Karpas-422 (cell line): ENCODE data around the gene UGGT1. TPM values are rescaled to one million over a fixed set of nuclear protein-coding genes. Genes with fewer than 3 reads are reported as not detected.

Experiments
- DNase-seq: peaks from one replicate; pipeline ENCODE4 v3.0.0-alpha.2; 2015
- H2AFZ ChIP-seq: fragments of 200-600 bp; sonication (generic); 2 replicates; pipeline ENCODE4 v1.6.1; 2014; ENCODE audit warnings: antibody characterized with exemption, low read length, mixed read lengths
- H3K27ac ChIP-seq: fragments of 200-600 bp; sonication (generic); 2 replicates; pipeline ENCODE4 v1.5.1; 2014; ENCODE audit warnings: mild to moderate bottlenecking, low read length, moderate library complexity
- H3K27me3 ChIP-seq: fragments of 200-600 bp; sonication (generic); 2 replicates; pipeline ENCODE4 v1.6.1; 2014; ENCODE audit warnings: low read length, mixed read lengths
- H3K36me3 ChIP-seq: fragments of 200-600 bp; sonication (generic); 2 replicates; pipeline ENCODE4 v1.6.1; 2014; ENCODE audit warnings: low read length, mixed read lengths; ENCODE audit not compliant: insufficient read depth
- H3K4me1 ChIP-seq: fragments of 200-600 bp; sonication (generic); 2 replicates; pipeline ENCODE4 v1.6.1; 2014; ENCODE audit warnings: mild to moderate bottlenecking, low read length, mixed read lengths
- H3K4me2 ChIP-seq: fragments of 200-600 bp; sonication (generic); 2 replicates; pipeline ENCODE4 v1.6.1; 2014; ENCODE audit warnings: low read length, low read depth, mild to moderate bottlenecking; ENCODE audit not compliant: poor library complexity, severe bottlenecking
- H3K4me3 ChIP-seq: fragments of 200-600 bp; sonication (generic); 2 replicates; pipeline ENCODE4 v1.5.1; 2014; ENCODE audit warnings: mild to moderate bottlenecking, antibody characterized with exemption, low read length, mixed read lengths
- H3K79me2 ChIP-seq: fragments of 200-600 bp; sonication (generic); 2 replicates; pipeline ENCODE4 v1.6.1; 2014; ENCODE audit warnings: mild to moderate bottlenecking, low read length, mixed read lengths
- H3K9ac ChIP-seq: fragments of 200-600 bp; sonication (generic); 2 replicates; pipeline ENCODE4 v1.6.0; 2014; ENCODE audit warnings: low read length
- H3K9me2 ChIP-seq: fragments of 200-600 bp; sonication (generic), shearing (Covaris generic); replicated peaks from 2 replicates; pipeline ENCODE4 v1.6.0; 2014; ENCODE audit warnings: mild to moderate bottlenecking, low read length, moderate library complexity; ENCODE audit not compliant: insufficient read depth
- H3K9me3 ChIP-seq: fragments of 300-700, 200-600 bp; sonication (generic); 2 replicates; pipeline ENCODE4 v1.6.1; 2014; ENCODE audit warnings: low read length, mixed read lengths
- H4K20me1 ChIP-seq: fragments of 200-600 bp; sonication (generic); 2 replicates; pipeline ENCODE4 v1.6.1; 2014; ENCODE audit warnings: mild to moderate bottlenecking, antibody characterized with exemption, low read length, low read depth; ENCODE audit not compliant: insufficient read depth
- total RNA-seq: library from RNA; depleted of rRNA; stranded (reverse); fragments of >200 nt; shearing (Covaris generic); gene quantifications from 2 replicates; pipeline ENCODE4 v1.2.3, GENCODE V29; 2014; ENCODE audit warnings: low replicate concordance

Gene UGGT1
- total RNA-seq, 1 experiment from 2014 or later, result 59.3 TPM

GRCh38 chr2:128178650-128179460, 87.9 kb downstream of the UGGT1 start:
- no peak overlapping the region for H3K4me2 ChIP-seq
- H3K79me2 ChIP-seq, result no peaks in the 10 kb centered on the region
- H3K36me3 ChIP-seq, result peaks cover 71% of the 10 kb centered on the region
- no peaks in the 10 kb centered on the region for H3K9me3 ChIP-seq
- H2AFZ ChIP-seq, result no peak overlapping the region
- H3K4me1 ChIP-seq, result peaks cover 5% of the 10 kb centered on the region
- no peaks in the 10 kb centered on the region for H3K9me2 ChIP-seq
- no peaks in the 10 kb centered on the region for H3K27me3 ChIP-seq
- H3K9ac ChIP-seq, result no peak overlapping the region
- H4K20me1 ChIP-seq, result no peaks in the 10 kb centered on the region
- H3K27ac ChIP-seq, result 0 out of 2 replicates have a peak overlapping the region, but pooled peaks have one; percentile 4
- DNase-seq, result peak; percentile 82
- no peak overlapping the region for H3K4me3 ChIP-seq

- Histone ChIP-seq H3K9me2 (no peaks in the 10 kb centered on the region), H3K36me3 (peaks cover 69% of the 10 kb centered on the region), H3K4me1 (peaks cover 5% of the 10 kb centered on the region), H3K27ac (no peak overlapping the region), H3K9me3 (no peaks in the 10 kb centered on the region), H3K4me2 (no peak overlapping the region), H4K20me1 (no peaks in the 10 kb centered on the region), H3K4me3 (no peak overlapping the region), H3K9ac (no peak overlapping the region), H3K27me3 (no peaks in the 10 kb centered on the region), H2AFZ (no peak overlapping the region), H3K79me2 (no peaks in the 10 kb centered on the region)
- no peak for DNase-seq
Measured at GRCh38 chr2:128179461-128179755, 88.4 kb downstream of the UGGT1 start.

DNA sequence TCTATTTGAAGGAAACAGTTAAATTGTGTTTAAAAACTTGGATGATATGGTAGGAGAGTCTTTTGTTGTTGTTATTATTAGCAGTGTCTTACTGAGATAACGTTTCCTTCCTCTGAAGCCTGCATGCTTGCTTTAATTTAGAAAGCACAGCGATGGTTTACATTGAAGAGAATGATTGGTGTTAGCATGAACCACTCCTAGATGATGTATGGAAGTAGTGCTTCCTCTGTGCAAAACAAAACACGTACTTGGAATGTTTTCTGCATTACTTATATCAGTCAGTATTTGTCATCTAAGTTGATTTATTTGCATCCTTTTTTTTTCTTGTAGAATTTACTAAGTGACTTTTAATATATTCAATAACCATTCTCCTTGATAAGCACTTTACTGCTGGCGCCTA, 89.0 kb downstream of the UGGT1 start:
- no peaks in the 10 kb centered on the region for H3K27me3 ChIP-seq
- H4K20me1 ChIP-seq, result no peaks in the 10 kb centered on the region
- H3K4me1 ChIP-seq, result peaks cover 5% of the 10 kb centered on the region
- H3K9me3 ChIP-seq, result no peaks in the 10 kb centered on the region
- peaks cover 65% of the 10 kb centered on the region for H3K36me3 ChIP-seq
- no peak overlapping the region for H3K27ac ChIP-seq
- H3K79me2 ChIP-seq, result no peaks in the 10 kb centered on the region
- no peak overlapping the region for H3K4me3 ChIP-seq
- no peak overlapping the region for H3K9ac ChIP-seq
- no peak for DNase-seq
- no peaks in the 10 kb centered on the region for H3K9me2 ChIP-seq
- H3K4me2 ChIP-seq, result no peak overlapping the region
- H2AFZ ChIP-seq, result no peak overlapping the region

GRCh38 chr2:128185576-128185975, 94.6 kb downstream of the UGGT1 start:
- Histone ChIP-seq H3K9me3 (no peaks in the 10 kb centered on the region), H3K9ac (no peak overlapping the region), H3K9me2 (no peaks in the 10 kb centered on the region), H3K4me2 (no peak overlapping the region), H3K27me3 (no peaks in the 10 kb centered on the region), H3K79me2 (no peaks in the 10 kb centered on the region), H3K4me3 (no peak overlapping the region), H2AFZ (no peak overlapping the region), H3K4me1 (no peaks in the 10 kb centered on the region), H3K36me3 (peaks cover 52% of the 10 kb centered on the region), H3K27ac (no peak overlapping the region), H4K20me1 (0 out of 2 replicates have a peak, but pooled peaks cover 7% of the 10 kb centered on the region)
- no peak for DNase-seq

DNA sequence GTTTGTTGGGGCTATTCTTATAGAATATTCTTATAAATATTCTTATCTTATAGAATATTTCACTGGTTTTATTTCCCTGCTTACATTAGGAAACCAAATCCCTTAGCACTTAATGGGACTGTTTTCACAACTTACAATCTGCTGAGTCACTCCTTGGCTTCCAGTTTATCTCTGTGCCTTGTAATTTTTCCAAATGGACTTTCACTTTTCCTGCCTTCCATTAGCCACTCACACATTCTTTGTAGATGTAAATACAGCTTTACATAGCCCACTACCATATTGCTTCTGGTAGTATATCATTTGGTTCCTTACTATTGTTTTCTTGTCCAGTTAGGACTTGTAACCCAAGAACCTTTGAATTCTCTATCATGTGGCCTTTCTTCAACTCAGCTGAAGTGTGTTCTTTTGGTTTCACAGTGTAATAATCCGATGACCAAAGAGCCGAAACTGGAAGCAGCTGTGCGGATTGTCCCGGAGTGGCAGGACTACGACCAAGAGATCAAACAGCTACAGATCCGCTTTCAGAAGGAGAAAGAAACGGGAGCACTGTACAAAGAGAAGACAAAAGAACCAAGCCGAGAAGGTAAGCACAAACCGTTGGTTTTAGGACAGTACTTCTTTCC, 96.1 kb downstream of the UGGT1 start:
- DNase-seq, result no peak
- H3K36me3 ChIP-seq, result peaks cover 41% of the 10 kb centered on the region; the same call in 1 of the 2 replicates
- no peak overlapping the region for H2AFZ ChIP-seq
- H4K20me1 ChIP-seq, result 0 out of 2 replicates have a peak, but pooled peaks cover 7% of the 10 kb centered on the region
- H3K4me1 ChIP-seq, result no peaks in the 10 kb centered on the region
- H3K27ac ChIP-seq, result no peak overlapping the region
- no peaks in the 10 kb centered on the region for H3K27me3 ChIP-seq
- no peak overlapping the region for H3K4me2 ChIP-seq
- no peaks in the 10 kb centered on the region for H3K9me3 ChIP-seq
- H3K4me3 ChIP-seq, result no peak overlapping the region
- no peaks in the 10 kb centered on the region for H3K79me2 ChIP-seq
- H3K9me2 ChIP-seq, result no peaks in the 10 kb centered on the region
- H3K9ac ChIP-seq, result no peak overlapping the region

DNA sequence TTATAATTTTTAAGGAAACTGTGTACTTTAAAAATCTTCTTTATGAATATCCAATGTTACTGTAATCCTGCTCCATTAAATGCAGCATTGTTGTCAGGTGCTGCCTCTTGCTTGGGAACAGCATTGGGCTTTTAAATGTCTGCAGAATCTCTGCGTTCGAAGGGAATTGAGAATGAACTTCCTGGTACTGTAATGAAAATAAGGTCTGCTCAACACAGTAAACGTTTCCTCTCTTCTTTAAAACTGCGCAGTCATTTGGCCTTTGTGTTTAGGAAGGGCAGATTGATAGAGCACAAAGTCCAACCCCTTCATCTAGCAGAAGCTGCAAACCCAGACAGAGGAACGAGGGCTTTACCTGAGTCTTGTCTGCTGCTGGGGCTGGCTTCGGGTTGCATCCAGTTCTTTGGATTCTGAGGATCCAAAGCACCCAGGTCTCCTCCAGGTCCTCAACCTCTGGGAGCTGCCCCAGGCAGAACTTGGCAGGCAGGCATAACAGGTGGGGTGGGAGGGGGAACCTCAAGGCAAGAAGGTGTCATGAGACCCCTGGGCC, 104.5 kb downstream of the UGGT1 start:
- Histone ChIP-seq H3K4me3 (no peak overlapping the region), H3K27ac (no peak overlapping the region), H3K9ac (no peak overlapping the region), H3K9me2 (no peaks in the 10 kb centered on the region), H3K79me2 (no peaks in the 10 kb centered on the region), H3K4me1 (no peaks in the 10 kb centered on the region), H3K4me2 (no peak overlapping the region), H3K9me3 (no peaks in the 10 kb centered on the region), H3K36me3 (peaks cover 5% of the 10 kb centered on the region; the same call in 1 of the 2 replicates), H3K27me3 (no peaks in the 10 kb centered on the region), H2AFZ (no peak overlapping the region), H4K20me1 (peaks cover 7% of the 10 kb centered on the region; the same call in 1 of the 2 replicates)
- DNase-seq, result no peak

DNA sequence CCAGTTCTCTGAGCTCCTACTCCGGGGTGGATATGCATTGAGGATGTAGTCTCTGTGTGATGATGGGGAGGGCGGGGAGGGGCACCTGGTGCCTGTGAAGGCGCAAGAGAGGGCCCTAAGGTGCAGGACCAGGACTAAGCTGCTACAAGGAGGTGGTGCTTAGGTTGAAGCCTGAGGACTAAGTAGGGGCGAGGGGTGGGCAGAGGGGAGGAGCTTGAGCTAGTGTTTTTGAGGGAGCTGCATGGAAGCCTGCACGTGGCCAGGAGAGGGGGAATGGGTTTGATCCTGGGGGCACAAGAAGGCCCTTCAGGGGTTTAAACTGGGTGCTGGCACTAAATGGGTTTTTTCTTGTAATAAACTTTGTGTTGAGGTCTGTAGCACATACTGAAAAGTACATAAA, 105.0 kb downstream of the UGGT1 start:
- Histone ChIP-seq H3K27me3 (no peaks in the 10 kb centered on the region), H3K4me1 (no peaks in the 10 kb centered on the region), H4K20me1 (peaks cover 7% of the 10 kb centered on the region; the same call in 1 of the 2 replicates), H3K4me2 (no peak overlapping the region), H3K9ac (no peak overlapping the region), H3K9me2 (no peaks in the 10 kb centered on the region), H3K9me3 (no peaks in the 10 kb centered on the region), H3K36me3 (peaks cover under 1% of the 10 kb centered on the region; the same call in 1 of the 2 replicates), H3K4me3 (no peak overlapping the region), H3K79me2 (no peaks in the 10 kb centered on the region), H2AFZ (no peak overlapping the region), H3K27ac (no peak overlapping the region)
- DNase-seq, result no peak

- no peak overlapping the region for H3K4me2 ChIP-seq
- H3K4me1 ChIP-seq, result no peaks in the 10 kb centered on the region
Measured at GRCh38 chr2:128196471-128196931, 105.5 kb downstream of the UGGT1 start.

More at GRCh38 chr2:128196471-128196931, 105.5 kb downstream of the UGGT1 start:
- Histone ChIP-seq H3K9me2 (no peaks in the 10 kb centered on the region), H2AFZ (no peak overlapping the region), H3K9ac (no peak overlapping the region), H3K79me2 (no peaks in the 10 kb centered on the region), H3K36me3 (no peaks in the 10 kb centered on the region), H4K20me1 (peaks cover 7% of the 10 kb centered on the region; the same call in 1 of the 2 replicates), H3K27ac (no peak overlapping the region), H3K27me3 (no peaks in the 10 kb centered on the region), H3K4me3 (no peak overlapping the region), H3K9me3 (no peaks in the 10 kb centered on the region)
- no peak for DNase-seq
